ENCODE measurements around the gene LRIG1. TPM values are rescaled to one million over a fixed set of nuclear protein-coding genes. Genes with fewer than 3 reads are reported as not detected.

LRIG1 gene
- total RNA-seq, 3 donors from 2014 or later = 66.1 to 227 (median 131) TPM

DNA sequence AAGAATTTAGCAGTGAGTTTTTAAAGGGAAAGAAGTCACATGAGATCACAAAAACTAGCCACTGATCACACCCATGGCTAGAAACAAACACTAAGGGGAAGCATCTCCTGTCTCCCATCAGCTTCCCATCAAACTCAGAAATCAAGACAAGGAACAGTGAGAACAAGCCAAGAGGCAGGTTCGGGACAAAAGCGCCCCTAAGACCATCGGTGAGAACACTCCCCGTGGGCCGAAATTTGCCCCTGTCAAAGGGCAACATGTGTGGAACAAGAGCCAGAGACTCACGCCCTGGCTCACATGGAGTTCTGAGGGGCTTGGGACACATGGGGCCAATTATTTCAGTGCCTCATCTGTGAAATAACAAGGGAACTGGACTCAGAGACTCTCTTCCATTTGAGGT is 49.1 kb downstream of the LRIG1 start:
- no peak overlapping the region for H3K4me3 ChIP-seq
- no peaks in the 10 kb centered on the region for H3K9me3 ChIP-seq
- peak overlapping the region; percentile 79 to 80 for H3K27ac ChIP-seq
- H3K4me1 ChIP-seq = peaks cover 6 to 48% of the 10 kb centered on the region in 2 donors
- no peaks in the 10 kb centered on the region for H3K27me3 ChIP-seq
- H3K36me3 ChIP-seq = no peaks in the 10 kb centered on the region
- DNase-seq (ENCODE audit: low spot score in 2 of 2) = no peak
- TF ChIP-seq POLR2A (IDR thresholded peaks at IDR 0.05) (no peak), POLR2AphosphoS5 (IDR thresholded peaks at IDR 0.05) (no peak)
- TF ChIP-seq, protein P1, sequence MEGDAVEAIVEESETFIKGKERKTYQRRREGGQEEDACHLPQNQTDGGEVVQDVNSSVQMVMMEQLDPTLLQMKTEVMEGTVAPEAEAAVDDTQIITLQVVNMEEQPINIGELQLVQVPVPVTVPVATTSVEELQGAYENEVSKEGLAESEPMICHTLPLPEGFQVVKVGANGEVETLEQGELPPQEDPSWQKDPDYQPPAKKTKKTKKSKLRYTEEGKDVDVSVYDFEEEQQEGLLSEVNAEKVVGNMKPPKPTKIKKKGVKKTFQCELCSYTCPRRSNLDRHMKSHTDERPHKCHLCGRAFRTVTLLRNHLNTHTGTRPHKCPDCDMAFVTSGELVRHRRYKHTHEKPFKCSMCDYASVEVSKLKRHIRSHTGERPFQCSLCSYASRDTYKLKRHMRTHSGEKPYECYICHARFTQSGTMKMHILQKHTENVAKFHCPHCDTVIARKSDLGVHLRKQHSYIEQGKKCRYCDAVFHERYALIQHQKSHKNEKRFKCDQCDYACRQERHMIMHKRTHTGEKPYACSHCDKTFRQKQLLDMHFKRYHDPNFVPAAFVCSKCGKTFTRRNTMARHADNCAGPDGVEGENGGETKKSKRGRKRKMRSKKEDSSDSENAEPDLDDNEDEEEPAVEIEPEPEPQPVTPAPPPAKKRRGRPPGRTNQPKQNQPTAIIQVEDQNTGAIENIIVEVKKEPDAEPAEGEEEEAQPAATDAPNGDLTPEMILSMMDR (IDR thresholded peaks at IDR 0.05) = no peak
- intact Hi-C loops (cut with DNase I; ENCODE audit: low total_unique reads) = no loop called here

DNA sequence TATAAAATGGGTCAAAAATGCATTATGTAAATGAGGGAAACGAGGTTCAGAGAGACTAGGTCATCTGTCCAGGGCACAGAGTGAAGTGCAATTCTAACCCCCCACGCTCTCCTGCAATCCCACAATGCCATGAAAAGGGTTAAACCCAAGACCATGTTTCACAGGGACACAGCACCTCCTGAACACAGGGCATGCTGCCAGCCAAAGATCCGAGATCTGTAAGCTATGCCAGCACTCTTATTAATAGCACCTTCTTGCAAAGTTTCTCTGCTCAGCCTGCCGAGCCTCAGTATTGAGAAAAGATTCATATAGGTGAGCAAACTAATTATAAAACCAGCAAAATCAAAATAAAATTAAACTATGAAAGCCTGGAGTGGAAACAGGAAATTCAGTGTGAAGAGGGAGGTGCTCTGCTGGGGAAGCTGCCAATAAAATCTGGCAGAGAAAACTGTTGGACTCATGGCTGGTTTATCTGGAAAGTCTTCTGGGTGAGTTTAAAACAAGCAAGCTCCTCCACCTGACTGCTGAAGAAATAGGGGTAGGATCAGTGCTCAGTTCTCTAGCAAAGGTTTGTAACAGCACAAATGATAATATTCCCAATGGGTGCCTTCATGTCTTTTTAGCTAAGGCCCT is 50.3 kb downstream of the LRIG1 start:
- Histone ChIP-seq H3K4me3 (peak overlapping the region; percentile 8 to 35 (median 9)), H3K9me3 (no peaks in the 10 kb centered on the region), H3K4me1 (peaks cover 6 to 48% of the 10 kb centered on the region in 2 donors), H3K27me3 (no peaks in the 10 kb centered on the region), H3K36me3 (no peaks in the 10 kb centered on the region), H3K27ac (peak overlapping the region; percentile 76 to 80)
- intact Hi-C loops (cut with DNase I; ENCODE audit: low total_unique reads) = no loop called here
- peak in 1 of 2 donors; percentile 84 for DNase-seq (ENCODE audit: low spot score in 2 of 2)
- TF ChIP-seq POLR2A (IDR thresholded peaks at IDR 0.05) (no peak), POLR2AphosphoS5 (IDR thresholded peaks at IDR 0.05) (peak in 1 of 3 donors; percentile 26)

DNA sequence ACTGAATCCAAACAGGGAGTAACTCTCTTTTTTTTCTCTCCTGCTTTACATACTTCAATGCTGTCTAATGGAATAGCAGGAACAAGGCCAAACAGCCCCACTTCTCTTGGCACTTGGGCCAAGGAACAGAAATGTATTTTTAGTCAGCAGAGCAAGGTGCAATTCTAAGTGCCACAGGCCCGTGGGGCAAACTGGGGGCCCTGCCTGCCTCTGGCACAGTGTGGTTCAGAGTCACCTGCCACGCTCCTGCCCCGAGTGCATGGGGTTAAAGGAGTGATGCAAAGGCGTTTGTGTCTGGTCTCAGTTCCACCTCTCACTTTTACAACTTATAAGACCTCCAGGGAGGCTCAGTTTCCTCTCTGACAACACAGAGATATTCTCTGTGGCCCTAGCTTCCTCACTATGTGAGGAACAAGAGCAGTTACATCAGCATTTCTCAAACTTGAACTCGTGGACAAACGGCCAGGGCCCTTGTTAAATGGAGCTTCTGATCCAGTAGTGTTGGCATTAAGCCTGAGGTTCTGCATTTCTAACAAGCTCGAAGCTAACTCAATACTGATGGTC is 51.3 kb downstream of the LRIG1 start:
- intact Hi-C loops (cut with DNase I; ENCODE audit: low total_unique reads) = no loop called here
- Histone ChIP-seq H3K4me1 (peaks cover 6 to 48% of the 10 kb centered on the region in 2 donors), H3K27ac (peak overlapping the region; percentile 76 to 80), H3K4me3 (no peak overlapping the region), H3K27me3 (no peaks in the 10 kb centered on the region), H3K9me3 (no peaks in the 10 kb centered on the region), H3K36me3 (no peaks in the 10 kb centered on the region)
- TF ChIP-seq POLR2A (IDR thresholded peaks at IDR 0.05) (no peak), POLR2AphosphoS5 (IDR thresholded peaks at IDR 0.05) (no peak)
- TF ChIP-seq, protein P1 (IDR thresholded peaks at IDR 0.05) = no peak
- no peak for DNase-seq (ENCODE audit: low spot score in 2 of 2)

DNA sequence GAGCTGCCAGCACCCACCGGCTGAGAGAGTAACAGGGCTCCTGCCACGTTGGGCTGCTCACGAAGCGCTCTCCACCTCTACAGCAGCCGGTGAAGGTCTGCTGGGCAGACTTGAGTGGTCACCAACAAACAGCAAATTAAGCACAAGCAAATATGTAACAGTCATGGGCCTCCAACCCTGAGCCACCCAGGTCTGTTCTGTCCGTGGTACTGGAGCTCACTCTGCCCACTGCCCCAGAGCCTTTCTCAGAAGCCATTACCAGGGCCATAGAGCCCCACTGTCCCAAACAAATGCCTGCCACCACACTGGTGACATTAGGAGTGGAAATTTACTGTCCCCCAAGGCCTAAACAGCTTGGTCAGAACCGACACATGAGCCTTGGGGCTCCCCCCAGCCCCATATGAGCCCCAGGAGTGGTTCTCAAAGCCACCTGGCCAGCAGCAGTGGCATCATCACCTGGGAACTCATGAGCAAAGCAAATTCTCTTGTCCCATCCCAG is 56.6 kb downstream of the LRIG1 start:
- H3K4me1 ChIP-seq = peaks cover 8 to 32% of the 10 kb centered on the region in 2 donors
- peak overlapping the region; percentile 83 to 90 for H3K27ac ChIP-seq
- no peaks in the 10 kb centered on the region for H3K36me3 ChIP-seq
- TF ChIP-seq POLR2A (IDR thresholded peaks at IDR 0.05) (no peak), POLR2AphosphoS5 (IDR thresholded peaks at IDR 0.05) (no peak)
- TF ChIP-seq, protein P1 (IDR thresholded peaks at IDR 0.05) = no peak
- no peaks in the 10 kb centered on the region for H3K9me3 ChIP-seq
- H3K4me3 ChIP-seq = no peak overlapping the region
- DNase-seq (ENCODE audit: low spot score in 2 of 2) = no peak
- no peaks in the 10 kb centered on the region for H3K27me3 ChIP-seq
- intact Hi-C loops (cut with DNase I; ENCODE audit: low total_unique reads) = no loop called here

DNA sequence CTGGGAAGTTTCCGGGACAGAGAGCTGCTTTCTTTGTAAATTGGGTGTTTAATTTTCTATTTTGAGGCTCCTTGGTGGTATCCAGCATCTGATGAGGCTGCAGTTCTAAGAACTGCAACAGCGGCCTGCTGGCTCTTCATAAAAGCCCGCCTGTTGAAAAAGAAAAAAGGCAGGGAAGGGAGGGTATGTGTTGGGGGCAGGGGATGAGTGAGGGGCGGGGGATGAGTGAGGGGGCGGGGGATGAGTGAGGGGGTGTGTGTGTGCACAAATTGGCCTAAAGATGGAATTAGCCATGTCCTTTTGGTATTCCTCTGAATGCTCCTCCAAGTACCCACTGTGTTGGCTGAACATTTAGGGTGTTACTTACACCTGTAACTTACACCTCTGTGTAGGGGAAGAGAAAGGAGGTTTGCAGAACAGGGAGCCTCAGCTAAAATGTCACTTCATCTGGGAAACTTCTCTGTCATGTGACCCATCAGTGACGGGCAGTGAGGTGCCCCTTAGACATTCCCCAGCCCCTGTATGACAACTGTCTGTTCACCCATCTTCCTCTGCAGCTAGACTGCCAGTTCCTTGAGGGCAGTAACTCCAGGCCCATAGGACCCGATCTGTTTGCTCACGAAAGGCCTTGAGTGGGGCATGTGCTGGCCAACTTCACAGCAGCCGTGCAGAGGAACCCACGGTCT is 57.6 kb downstream of the LRIG1 start:
- intact Hi-C loops (cut with DNase I; ENCODE audit: low total_unique reads) = no loop called here
- DNase-seq (ENCODE audit: low spot score in 2 of 2) = no peak
- Histone ChIP-seq H3K4me3 (peak overlapping the region in 1 of 3 donors; percentile 15), H3K27ac (peak overlapping the region; percentile 83 to 90), H3K9me3 (no peaks in the 10 kb centered on the region), H3K4me1 (peaks cover 8 to 28% of the 10 kb centered on the region in 2 donors), H3K27me3 (no peaks in the 10 kb centered on the region), H3K36me3 (no peaks in the 10 kb centered on the region)
- TF ChIP-seq POLR2AphosphoS5 (IDR thresholded peaks at IDR 0.05) (no peak), POLR2A (IDR thresholded peaks at IDR 0.05) (no peak)
- TF ChIP-seq, protein P1 (IDR thresholded peaks at IDR 0.05) = no peak

Measured in breast epithelium (tissue), 4 donors.